AG08395 (cell line): ENCODE measurements around the gene DUSP10.

ENCODE experiments used
- DNase-seq: peaks from one replicate; pipeline ENCODE4 v3.0.0; 2012; ENCODE audit warnings: mixed read lengths, low spot score

DUSP10 gene

GRCh38 chr1:221765527-221765926 lies 23.6 kb upstream of the DUSP10 start:
- no peak for DNase-seq

- no peak for DNase-seq
Measured at GRCh38 chr1:221762121-221762520, 20.2 kb upstream of the DUSP10 start.

DNA sequence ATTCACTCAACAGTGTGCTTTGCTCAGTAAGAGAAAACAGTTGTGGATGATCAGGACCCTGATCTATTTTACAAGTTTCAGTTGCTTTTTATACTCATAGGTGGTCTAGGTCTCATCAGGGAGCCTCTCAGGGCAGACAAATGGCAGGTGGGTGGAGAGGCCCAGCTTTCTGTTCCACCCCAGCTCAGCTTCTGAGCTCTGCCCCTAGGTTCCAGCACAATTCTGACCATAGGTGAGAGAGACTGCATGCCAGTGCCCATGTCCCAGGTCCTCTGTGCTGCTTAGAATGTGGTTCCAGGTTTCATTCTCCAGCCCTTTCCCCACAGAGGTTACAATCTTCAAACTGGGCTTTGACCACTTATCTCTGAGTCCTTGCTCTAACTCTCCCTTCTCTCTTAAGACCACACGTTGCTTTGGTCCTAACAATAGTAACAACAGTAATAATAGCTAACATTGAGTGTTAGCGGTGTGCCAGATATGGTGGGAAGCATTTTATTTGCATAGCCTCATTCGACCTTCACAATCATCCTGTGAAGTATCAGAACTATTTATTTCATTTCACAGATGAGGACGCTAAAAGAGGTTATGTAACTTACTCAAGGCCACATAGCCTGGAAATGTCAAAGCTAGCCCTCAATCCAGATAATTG lies 19.6 kb upstream of the DUSP10 start:
- no peak for DNase-seq

GRCh38 chr1:221760911-221761310 lies 19.0 kb upstream of the DUSP10 start:
- DNase-seq, result no peak

GRCh38 chr1:221759436-221759835 lies 17.5 kb upstream of the DUSP10 start:
- no peak for DNase-seq

DNA sequence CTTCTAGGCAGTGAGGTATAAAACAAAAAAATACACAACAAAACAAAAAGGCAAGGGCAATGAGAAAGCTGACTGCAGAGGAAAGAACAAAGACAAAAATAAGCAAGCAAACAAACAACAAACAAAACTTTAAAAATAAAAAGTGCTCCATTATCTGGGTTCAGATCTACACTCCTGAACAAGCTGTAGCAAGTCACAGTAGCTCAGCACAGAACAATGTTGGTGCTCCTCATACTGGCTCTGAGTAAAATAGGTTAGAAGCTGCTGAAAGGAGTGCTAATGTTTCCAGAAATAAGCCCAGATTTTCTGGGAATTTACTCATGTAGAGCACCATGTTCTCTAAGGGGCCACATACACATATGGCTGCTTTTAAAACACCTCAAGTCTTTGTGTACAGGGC lies 16.6 kb upstream of the DUSP10 start:
- no peak for DNase-seq

DNA sequence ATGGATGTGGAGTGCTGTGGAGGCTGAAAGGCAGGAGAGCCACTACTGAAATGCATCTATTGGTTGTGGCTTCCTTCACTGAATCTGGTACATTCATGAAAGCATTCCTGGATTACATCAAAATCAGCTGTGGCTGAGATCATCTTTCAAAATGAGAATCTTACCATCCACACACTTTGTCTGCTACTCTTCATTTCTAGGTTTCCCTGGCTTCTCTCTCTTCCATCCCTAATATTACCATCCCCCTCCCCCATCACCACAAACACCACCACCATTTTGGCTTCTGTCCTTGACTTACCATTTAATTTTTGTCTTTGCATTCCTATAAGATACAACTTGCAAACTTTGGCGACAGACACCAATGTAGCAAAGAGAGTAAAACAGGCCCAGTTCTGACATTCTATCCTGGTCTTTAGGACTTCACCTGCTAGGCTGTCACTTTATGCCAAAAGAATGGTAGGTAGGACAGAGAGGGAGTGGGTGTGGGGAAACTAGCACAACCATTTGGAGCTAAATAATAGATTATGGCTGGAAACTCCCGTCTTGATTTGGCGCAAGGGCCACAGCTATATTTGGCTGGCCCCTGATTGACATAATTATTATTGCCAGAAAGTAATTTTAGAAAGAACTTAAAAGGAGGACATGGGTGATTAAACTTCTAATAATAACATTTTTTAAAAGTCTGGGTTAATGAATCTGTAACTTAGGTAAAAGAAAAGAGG lies 15.1 kb upstream of the DUSP10 start:
- peak; percentile 10 for DNase-seq

GRCh38 chr1:221753828-221754188 lies 11.9 kb upstream of the DUSP10 start:
- DNase-seq, result no peak

DNA sequence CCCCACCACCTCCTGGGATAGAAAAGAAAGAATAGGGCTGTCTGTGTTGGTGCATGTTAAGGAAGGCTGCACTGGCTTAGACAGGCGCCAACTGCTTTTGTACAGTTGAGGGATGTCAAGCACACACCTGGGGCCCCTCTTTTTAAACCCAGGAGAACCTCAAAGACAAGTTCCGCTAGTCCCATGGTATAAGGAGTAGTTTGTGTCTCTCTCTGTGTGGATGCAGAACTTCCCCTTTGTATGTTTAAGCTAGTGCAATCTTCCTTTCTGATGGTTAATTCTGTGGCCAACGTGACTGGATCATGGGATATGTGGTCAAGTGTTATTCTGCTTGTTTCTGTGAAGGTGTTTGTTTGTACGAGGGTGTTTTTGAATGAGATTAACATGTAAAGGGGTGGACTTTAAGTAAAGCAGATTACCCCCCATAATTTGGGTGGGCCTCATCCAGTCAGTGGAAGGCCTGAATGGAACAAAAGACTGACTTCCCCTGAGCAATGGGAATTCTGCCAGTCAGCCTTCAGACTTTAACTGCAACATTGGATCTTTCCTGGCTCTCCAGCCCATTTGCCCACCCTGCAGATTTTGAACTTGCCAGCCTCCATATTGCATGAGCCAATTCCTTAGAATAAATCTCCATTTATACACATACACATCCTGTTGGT lies 9.5 kb upstream of the DUSP10 start:
- DNase-seq, result no peak

DNA sequence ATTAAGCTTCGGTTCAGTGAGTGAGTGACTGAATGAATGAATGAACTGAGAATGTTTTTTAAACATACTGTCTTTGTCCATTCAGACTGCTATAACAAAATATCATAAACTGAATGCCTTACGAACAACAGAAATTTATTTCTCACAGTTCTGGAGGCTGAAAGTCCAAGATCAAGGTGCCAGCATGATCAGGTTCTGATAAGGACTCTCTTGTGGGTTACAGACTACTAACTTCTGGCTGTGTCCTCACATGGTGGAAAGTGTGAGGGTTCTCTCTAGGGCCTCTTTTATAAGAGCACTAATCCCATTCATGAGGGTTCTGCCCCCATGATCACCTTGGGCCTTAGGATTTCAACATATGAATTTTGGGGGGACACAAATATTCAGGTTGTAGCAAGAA lies 7.1 kb upstream of the DUSP10 start:
- DNase-seq, result no peak

DNA sequence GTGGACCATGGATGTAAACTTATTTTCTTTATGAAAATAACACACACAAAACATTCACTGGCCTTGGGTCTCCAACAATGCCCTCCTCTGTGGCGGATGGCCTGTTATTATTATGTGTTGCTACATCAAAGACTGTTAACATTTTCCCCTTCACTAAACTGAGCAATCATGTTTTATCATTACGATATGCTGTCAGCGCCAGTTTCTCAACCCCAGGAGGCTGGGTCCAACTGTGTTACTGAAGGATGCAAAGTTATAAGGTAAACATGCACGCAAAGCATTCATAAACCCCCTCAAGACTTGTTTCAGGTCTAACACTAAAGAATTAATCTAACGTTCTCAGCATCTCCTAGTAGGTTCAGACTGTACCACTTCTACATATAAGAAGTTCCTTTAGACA lies 6.0 kb upstream of the DUSP10 start:
- DNase-seq, result no peak

DNA sequence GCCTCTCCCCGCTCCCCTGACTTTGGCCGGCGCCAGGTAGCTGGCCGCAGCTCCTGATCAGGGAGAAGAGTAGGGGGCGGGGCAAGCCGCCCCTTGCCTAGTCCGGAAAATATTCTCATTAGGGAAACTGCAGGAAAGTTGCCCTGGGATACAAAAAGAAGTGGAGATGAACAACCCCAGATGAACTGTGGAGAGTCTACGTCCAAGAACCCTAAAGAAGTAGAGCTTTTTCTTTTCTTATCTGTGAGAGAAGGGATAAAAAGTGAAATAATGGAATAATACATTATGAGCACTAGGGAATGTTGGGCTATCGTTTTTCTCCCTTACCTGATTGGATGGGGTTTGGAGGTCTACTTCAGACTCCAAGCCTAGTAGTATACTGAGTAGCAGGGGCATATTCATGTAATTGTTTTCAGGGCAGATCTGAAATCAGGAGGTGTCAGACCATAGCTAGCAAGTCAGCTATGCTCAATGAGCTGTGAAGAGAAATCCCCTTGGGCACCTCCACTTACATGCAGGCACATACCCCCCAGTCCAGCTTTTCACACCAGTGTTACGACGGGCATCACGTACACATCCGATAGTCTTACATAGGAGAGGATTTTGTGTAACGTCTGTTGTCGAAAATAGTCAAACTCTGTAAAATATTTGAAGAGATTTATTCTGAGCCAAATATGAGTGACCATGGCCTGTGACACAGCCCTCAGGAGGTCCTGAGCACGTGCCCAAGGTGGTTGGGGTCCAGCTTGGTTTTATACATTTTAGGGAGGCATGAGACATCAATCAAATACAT lies 1.7 kb upstream of the DUSP10 start:
- no peak for DNase-seq

GRCh38 chr1:221742555-221743415 lies 896 bp upstream of the DUSP10 start:
- DNase-seq, result peak; percentile 78

GRCh38 chr1:221740993-221741702 lies 741 bp downstream of the DUSP10 start:
- DNase-seq, result no peak

DNA sequence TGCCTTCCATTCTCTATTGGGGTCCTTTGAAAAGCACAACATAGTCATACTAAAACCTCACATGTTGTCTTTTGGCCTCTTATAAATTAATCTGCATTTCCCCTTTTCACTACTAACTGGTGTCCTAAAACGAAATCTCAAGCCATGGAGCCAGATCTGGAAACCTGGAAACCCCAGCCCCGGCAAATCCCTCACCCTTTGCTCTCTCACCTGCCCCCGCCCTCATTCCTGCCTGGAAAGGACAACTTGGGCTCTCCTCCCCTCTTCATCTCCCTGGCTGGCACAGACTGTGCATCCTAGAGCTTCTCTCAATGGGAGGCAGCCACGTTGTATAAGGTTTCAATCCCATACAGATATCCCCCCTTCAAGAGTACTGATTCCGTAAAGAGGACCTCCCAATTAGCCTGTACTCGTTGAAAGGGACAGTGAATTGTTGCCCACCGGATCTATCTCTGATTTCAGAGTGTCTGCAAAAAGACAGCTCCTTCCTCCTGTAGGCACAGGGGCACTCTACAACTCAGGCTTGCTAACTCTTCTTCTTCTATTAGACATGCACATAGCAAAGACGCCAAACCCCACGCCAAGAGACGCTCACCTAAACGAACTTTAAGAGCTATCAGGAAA lies 1.4 kb downstream of the DUSP10 start:
- no peak for DNase-seq

DNA sequence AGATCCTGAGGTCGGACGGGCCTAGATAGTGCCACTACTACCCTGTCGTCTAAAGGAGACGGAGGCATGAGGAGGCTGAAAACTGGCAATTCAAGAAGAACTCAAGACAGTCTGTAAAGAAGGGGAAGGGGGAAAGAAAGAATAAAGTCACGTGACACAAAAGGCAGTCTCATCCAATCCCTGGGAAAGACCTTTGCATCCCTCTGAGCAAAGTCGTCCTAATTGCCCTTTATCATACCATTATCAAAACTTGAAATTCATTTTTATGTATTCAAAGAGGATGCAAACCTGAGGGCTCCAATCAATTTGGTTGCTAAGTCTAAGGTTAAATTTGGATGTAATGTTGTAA lies 2.2 kb downstream of the DUSP10 start:
- no peak for DNase-seq

GRCh38 chr1:221739018-221739676 lies 2.7 kb downstream of the DUSP10 start:
- no peak for DNase-seq

DNA sequence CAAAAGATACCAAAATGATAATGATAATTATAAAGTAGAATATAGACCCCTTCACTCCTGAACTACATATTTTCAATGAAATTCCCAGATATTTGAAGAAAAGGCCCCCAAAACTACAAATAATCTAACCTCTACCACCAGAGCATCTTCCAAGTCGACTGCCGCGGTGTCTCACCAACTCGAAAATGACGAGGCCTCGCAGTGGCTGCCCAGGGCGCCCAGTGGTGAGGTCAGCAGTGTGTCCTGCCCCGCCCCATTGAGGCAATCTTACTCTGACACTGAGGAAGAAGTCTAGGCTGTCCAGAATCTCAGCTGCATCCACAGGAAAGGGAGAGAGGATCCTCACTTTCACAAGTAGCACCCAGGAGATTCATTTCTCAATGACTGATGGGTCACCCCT lies 5.2 kb downstream of the DUSP10 start:
- no peak for DNase-seq

GRCh38 chr1:221735999-221736398 lies 5.9 kb downstream of the DUSP10 start:
- no peak for DNase-seq

- DNase-seq, result no peak
Measured at GRCh38 chr1:221734187-221734586, 7.7 kb downstream of the DUSP10 start.
